Liver (tissue), 9 donors: Measurements from ENCODE around the gene LSR. TPM values are rescaled to one million over a fixed set of nuclear protein-coding genes. Genes with fewer than 3 reads are reported as not detected.
"Not testable (repeated sequence)": the region's sequence is repeated elsewhere in the genome, so short reads cannot be mapped to it uniquely, and the experiment has no call there.

Experiments
- DNase-seq: peaks from one replicate; pipeline ENCODE4 v3.0.0-alpha.2; 2017; ENCODE audit warnings: low spot score
- H3K27ac ChIP-seq, 2 donors: one replicate each; pipeline ENCODE4 v1.7.0; 2013; ENCODE audit warnings: inconsistent platforms in 2 of 2, low read length in 2 of 2, control low read depth in 1 of 2, low read depth in 1 of 2, mild to moderate bottlenecking in 1 of 2
- H3K27me3 ChIP-seq, 4 donors: one replicate each; pipeline versions ENCODE4 v1.6.1 to v1.7.0; 2013; ENCODE audit warnings: low read length in 3 of 4, inconsistent platforms in 1 of 4, mild to moderate bottlenecking in 1 of 4, moderate library complexity in 1 of 4; ENCODE audit not compliant: control insufficient read depth in 4 of 4, insufficient read depth in 4 of 4
- H3K36me3 ChIP-seq, 4 donors: one replicate each; pipeline versions ENCODE4 v1.6.1 to v1.7.0; 2013; ENCODE audit warnings: low read length in 3 of 4, mild to moderate bottlenecking in 3 of 4, low read depth in 1 of 4, moderate library complexity in 1 of 4; ENCODE audit not compliant: control insufficient read depth in 4 of 4, insufficient read depth in 3 of 4
- H3K4me1 ChIP-seq, 4 donors: one replicate each; pipeline versions ENCODE4 v1.6.1 to v1.7.0; 2013; ENCODE audit warnings: low read length in 3 of 4, mild to moderate bottlenecking in 3 of 4, moderate library complexity in 1 of 4; ENCODE audit not compliant: control insufficient read depth in 4 of 4, insufficient read depth in 4 of 4
- H3K4me3 ChIP-seq, 3 donors: one replicate each; pipeline versions ENCODE4 v1.6.1 to v1.7.0; 2013; ENCODE audit warnings: low read length in 3 of 3, control low read depth in 1 of 3, low read depth in 1 of 3, mild to moderate bottlenecking in 1 of 3
- H3K9ac ChIP-seq, 2 donors: one replicate each; pipeline ENCODE4 v1.7.0; 2013; ENCODE audit warnings: low read length in 2 of 2, mild to moderate bottlenecking in 2 of 2, moderate library complexity in 2 of 2, control low read depth in 1 of 2, low read depth in 1 of 2
- H3K9me3 ChIP-seq, 4 donors: one replicate each; pipeline versions ENCODE4 v1.6.1 to v1.7.0; 2013; ENCODE audit warnings: low read length in 3 of 4; ENCODE audit not compliant: control insufficient read depth in 4 of 4
- GABPA ChIP-seq, 2 donors: IDR thresholded peaks in 1 of 2; conservative IDR thresholded peaks in 1 of 2; 2 replicates each; pipeline ENCODE4 v1.6.1; 2016; ENCODE audit warnings: antibody characterized with exemption in 2 of 2, mild to moderate bottlenecking in 1 of 2, moderate library complexity in 1 of 2
- JUND ChIP-seq, 2 donors: IDR thresholded peaks; 2 replicates each; pipeline ENCODE4 v1.6.1; 2016; ENCODE audit warnings: antibody characterized with exemption in 2 of 2
- RAD21 ChIP-seq, 2 donors: IDR thresholded peaks; 2 replicates each; pipeline ENCODE4 v1.6.1; 2016; ENCODE audit warnings: antibody characterized with exemption in 2 of 2, mild to moderate bottlenecking in 2 of 2
- RXRA ChIP-seq, 2 donors: IDR thresholded peaks; 2 replicates each; pipeline ENCODE4 v1.6.1; 2017 to 2018; ENCODE audit warnings: antibody characterized with exemption in 2 of 2, mild to moderate bottlenecking in 1 of 2
- WGBS: extraction: QIAGEN DNeasy Blood & Tissue Kit; methylation state at CpG from one replicate; pipeline ENCODE4 v1.1.7; 2013; 5-methylcytosine and 5-hydroxymethylcytosine counted together
- polyA plus RNA-seq, 2 donors: library from polyadenylated mRNA; stranded (reverse) in 1 of 2; unstranded in 1 of 2; fragments of 200-250 nt in 1 of 2; fragments of >200 nt in 1 of 2; fragmentation: Nextera tagmentation in 1 of 2; extraction: Ambion mirVana in 1 of 2; gene quantifications; one replicate each; pipeline versions ENCODE4 v1.2.1 to v1.2.3, GENCODE V29; 2013 to 2015
- total RNA-seq, 2 donors: library from RNA; depleted of rRNA; stranded (reverse); fragments of >200 nt; gene quantifications; one replicate each; pipeline ENCODE4 v1.2.3, GENCODE V29; 2014
- TF ChIP-seq, protein P1 (sequence below): fragments of 150-350 bp; IDR thresholded peaks from 2 replicates; pipeline ENCODE4 v1.5.1; 2017; ENCODE audit warnings: improper control_type of control experiment, low read depth, low read length; ENCODE audit not compliant: missing input control
- TF ChIP-seq, protein P2 (sequence below): IDR thresholded peaks from 2 replicates; pipeline ENCODE4 v1.6.1; 2016; ENCODE audit warnings: antibody characterized with exemption
- TF ChIP-seq, protein P3 (sequence below): IDR thresholded peaks from 2 replicates; pipeline ENCODE4 v1.6.1; 2016; ENCODE audit warnings: antibody characterized with exemption
- donor health status: healthy.
- donor health status: healthy.
- donor health status: healthy.
- donor health status: healthy.
- donor health status: healthy.

The LSR gene
- total and polyA plus RNA-seq, 4 donors = 33.7 to 150 (median 48.0) TPM

DNA sequence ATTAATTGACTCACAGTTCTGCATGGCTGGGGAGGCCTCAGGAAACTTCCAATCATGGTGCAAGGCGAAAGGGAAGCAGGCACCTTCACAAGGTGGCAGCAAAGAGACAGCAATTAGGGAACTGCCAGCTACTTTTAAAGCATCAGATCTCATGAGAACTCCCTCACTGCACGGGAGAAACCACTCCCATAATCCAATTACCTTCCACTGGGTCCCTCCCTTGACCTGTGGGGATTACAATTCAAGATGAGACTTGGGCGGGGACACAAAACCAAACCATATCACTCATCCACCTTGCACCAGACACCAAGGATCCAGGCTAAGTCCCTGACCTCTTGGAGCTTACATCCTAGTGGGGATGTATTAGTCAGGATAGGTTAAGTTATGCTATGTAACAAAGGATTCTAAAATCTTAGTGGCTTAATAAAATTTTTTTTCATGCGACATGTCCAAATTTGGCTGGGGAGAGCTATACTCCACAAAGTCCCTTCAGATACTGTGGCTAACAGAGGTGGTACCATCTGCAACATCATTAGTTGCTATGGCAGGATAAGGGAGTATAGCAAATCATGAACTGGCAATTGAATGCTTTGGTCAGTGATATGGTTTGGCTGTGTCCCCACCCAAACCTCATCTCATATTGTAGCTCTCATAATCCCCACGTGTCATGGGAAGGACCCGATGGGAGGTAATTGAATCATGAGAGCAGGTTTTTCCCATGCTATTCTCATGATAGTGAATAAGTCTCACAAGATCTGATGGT, 12.0 kb upstream of the LSR start:
- DNase-seq = no peak
- Histone ChIP-seq H3K9ac (no peak overlapping the region), H3K27me3 (no peaks in the 10 kb centered on the region), H3K4me1 (no peaks in the 10 kb centered on the region), H3K9me3 (no peaks in the 10 kb centered on the region), H3K36me3 (no peaks in the 10 kb centered on the region), H3K27ac (no peak overlapping the region), H3K4me3 (no peak overlapping the region)
- TF ChIP-seq JUND (IDR thresholded peaks at IDR 0.05) = no peak
- TF ChIP-seq, protein P1, sequence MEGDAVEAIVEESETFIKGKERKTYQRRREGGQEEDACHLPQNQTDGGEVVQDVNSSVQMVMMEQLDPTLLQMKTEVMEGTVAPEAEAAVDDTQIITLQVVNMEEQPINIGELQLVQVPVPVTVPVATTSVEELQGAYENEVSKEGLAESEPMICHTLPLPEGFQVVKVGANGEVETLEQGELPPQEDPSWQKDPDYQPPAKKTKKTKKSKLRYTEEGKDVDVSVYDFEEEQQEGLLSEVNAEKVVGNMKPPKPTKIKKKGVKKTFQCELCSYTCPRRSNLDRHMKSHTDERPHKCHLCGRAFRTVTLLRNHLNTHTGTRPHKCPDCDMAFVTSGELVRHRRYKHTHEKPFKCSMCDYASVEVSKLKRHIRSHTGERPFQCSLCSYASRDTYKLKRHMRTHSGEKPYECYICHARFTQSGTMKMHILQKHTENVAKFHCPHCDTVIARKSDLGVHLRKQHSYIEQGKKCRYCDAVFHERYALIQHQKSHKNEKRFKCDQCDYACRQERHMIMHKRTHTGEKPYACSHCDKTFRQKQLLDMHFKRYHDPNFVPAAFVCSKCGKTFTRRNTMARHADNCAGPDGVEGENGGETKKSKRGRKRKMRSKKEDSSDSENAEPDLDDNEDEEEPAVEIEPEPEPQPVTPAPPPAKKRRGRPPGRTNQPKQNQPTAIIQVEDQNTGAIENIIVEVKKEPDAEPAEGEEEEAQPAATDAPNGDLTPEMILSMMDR = peak; percentile 11
- TF ChIP-seq, protein P2, sequence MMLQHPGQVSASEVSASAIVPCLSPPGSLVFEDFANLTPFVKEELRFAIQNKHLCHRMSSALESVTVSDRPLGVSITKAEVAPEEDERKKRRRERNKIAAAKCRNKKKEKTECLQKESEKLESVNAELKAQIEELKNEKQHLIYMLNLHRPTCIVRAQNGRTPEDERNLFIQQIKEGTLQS = no peak
- TF ChIP-seq RAD21 (IDR thresholded peaks at IDR 0.05) = peak; percentile 46 to 56
- TF ChIP-seq, protein P3, sequence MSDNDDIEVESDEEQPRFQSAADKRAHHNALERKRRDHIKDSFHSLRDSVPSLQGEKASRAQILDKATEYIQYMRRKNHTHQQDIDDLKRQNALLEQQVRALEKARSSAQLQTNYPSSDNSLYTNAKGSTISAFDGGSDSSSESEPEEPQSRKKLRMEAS = no peak
- 80% methylated on average over 6 of the region's 6 CpGs for WGBS

DNA sequence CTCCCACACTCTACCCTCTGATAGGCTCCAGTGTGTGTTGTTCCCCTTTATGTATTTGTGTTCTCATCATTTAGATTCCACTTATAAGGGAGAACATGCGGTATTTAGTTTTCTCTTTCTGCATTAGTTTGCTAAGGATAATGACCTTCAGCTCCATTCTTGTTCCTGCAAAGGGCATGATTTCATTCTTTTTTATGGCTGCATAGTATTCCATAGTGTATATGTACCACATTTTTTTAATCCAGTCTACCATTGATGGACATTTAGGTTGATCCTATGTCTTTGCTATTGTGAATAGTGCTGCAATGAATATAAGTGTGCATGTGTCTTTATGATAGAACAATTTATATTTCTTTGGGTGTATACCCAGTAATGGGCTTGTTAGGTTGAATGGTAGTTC, 9.2 kb upstream of the LSR start:
- not testable (repeated sequence) for H3K27me3 ChIP-seq, H3K27ac ChIP-seq, H3K36me3 ChIP-seq, H3K4me1 ChIP-seq, DNase-seq, H3K4me3 ChIP-seq, H3K9ac ChIP-seq, H3K9me3 ChIP-seq
- 89% methylated on average over 1 of the region's 1 CpG for WGBS

DNA sequence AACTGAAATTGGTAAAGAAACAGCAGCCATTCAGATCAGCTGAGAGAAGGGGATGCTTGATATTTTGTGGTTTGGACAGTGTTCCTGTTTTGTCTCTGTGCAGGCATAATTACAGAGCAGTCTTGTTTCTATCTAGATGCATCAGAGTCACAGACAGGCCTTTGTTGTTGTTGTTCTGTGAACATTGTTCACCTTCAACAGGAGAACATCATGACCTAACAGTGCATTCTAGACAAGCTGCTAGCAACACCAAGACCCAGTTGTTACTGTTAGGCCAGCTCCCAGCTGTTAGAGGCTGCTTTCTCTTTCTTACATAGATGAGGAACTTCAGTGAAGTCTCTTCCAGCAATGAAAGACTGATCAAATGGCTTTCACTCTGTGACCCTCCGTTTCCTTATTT, 8.5 kb upstream of the LSR start:
- H3K36me3 ChIP-seq = no peaks in the 10 kb centered on the region
- no peaks in the 10 kb centered on the region for H3K27me3 ChIP-seq
- DNase-seq = no peak
- 84% methylated on average over 1 of the region's 1 CpG for WGBS
- no peaks in the 10 kb centered on the region for H3K4me1 ChIP-seq
- H3K9ac ChIP-seq = no peak overlapping the region
- no peaks in the 10 kb centered on the region for H3K9me3 ChIP-seq
- H3K4me3 ChIP-seq = no peak overlapping the region
- no peak overlapping the region for H3K27ac ChIP-seq
- TF ChIP-seq RAD21 (IDR thresholded peaks at IDR 0.05) = no peak
- TF ChIP-seq GABPA (IDR thresholded peaks at IDR 0.05 in 1 of 2, conservative IDR thresholded peaks at IDR 0.05 in 1 of 2) = no peak
- TF ChIP-seq, protein P2 = no peak
- no peak for TF ChIP-seq RXRA (IDR thresholded peaks at IDR 0.05)
- TF ChIP-seq, protein P1 = no peak
